Neural cell (in vitro differentiated cells): Measurements from ENCODE around the gene NR4A3.

Source experiments
- EP300 ChIP-seq: fragments of 450-650 bp; conservative IDR thresholded peaks from 2 replicates; pipeline ENCODE4 v1.6.1; 2014; ENCODE audit warnings: antibody characterized with exemption, mild to moderate bottlenecking, moderate library complexity; ENCODE audit not compliant: poor library complexity, severe bottlenecking
- EZH2 ChIP-seq: fragments of 200-600, 300-800 bp; shearing (Covaris generic), sonication (generic); IDR thresholded peaks from 2 replicates; pipeline ENCODE4 v1.6.1; 2014; ENCODE audit warnings: antibody characterized with exemption, low read length, borderline replicate concordance, mild to moderate bottlenecking; ENCODE audit not compliant: insufficient read depth, poor library complexity, severe bottlenecking
- MXI1 ChIP-seq: fragments of 450-650 bp; conservative IDR thresholded peaks from 2 replicates; pipeline ENCODE4 v1.6.1; 2014; ENCODE audit warnings: antibody characterized with exemption, mild to moderate bottlenecking; ENCODE audit not compliant: poor library complexity, severe bottlenecking
- POLR2AphosphoS5 ChIP-seq: IDR thresholded peaks from 2 replicates; pipeline ENCODE4 v1.6.1; 2012
- SMC3 ChIP-seq: fragments of 450-650 bp; conservative IDR thresholded peaks from 2 replicates; pipeline ENCODE4 v1.6.1; 2014; ENCODE audit warnings: antibody characterized with exemption, mild to moderate bottlenecking, moderate library complexity; ENCODE audit not compliant: poor library complexity
- TF ChIP-seq, protein P1 (sequence below): fragments of 450-650 bp; IDR thresholded peaks from 2 replicates; pipeline ENCODE4 v1.5.1; 2014; ENCODE audit warnings: antibody characterized with exemption, mild to moderate bottlenecking, moderate library complexity; ENCODE audit not compliant: poor library complexity, severe bottlenecking
- TF ChIP-seq, protein P2 (sequence below): IDR thresholded peaks from 2 replicates; pipeline ENCODE4 v1.6.1; 2012; ENCODE audit warnings: borderline replicate concordance

GRCh38 chr9:99873531-99873930, 51.8 kb downstream of the NR4A3 start:
- TF ChIP-seq, protein P1, sequence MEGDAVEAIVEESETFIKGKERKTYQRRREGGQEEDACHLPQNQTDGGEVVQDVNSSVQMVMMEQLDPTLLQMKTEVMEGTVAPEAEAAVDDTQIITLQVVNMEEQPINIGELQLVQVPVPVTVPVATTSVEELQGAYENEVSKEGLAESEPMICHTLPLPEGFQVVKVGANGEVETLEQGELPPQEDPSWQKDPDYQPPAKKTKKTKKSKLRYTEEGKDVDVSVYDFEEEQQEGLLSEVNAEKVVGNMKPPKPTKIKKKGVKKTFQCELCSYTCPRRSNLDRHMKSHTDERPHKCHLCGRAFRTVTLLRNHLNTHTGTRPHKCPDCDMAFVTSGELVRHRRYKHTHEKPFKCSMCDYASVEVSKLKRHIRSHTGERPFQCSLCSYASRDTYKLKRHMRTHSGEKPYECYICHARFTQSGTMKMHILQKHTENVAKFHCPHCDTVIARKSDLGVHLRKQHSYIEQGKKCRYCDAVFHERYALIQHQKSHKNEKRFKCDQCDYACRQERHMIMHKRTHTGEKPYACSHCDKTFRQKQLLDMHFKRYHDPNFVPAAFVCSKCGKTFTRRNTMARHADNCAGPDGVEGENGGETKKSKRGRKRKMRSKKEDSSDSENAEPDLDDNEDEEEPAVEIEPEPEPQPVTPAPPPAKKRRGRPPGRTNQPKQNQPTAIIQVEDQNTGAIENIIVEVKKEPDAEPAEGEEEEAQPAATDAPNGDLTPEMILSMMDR, result no peak
- no peak for TF ChIP-seq POLR2AphosphoS5
- TF ChIP-seq EP300, result no peak
- TF ChIP-seq EZH2, result no peak
- TF ChIP-seq, protein P2, sequence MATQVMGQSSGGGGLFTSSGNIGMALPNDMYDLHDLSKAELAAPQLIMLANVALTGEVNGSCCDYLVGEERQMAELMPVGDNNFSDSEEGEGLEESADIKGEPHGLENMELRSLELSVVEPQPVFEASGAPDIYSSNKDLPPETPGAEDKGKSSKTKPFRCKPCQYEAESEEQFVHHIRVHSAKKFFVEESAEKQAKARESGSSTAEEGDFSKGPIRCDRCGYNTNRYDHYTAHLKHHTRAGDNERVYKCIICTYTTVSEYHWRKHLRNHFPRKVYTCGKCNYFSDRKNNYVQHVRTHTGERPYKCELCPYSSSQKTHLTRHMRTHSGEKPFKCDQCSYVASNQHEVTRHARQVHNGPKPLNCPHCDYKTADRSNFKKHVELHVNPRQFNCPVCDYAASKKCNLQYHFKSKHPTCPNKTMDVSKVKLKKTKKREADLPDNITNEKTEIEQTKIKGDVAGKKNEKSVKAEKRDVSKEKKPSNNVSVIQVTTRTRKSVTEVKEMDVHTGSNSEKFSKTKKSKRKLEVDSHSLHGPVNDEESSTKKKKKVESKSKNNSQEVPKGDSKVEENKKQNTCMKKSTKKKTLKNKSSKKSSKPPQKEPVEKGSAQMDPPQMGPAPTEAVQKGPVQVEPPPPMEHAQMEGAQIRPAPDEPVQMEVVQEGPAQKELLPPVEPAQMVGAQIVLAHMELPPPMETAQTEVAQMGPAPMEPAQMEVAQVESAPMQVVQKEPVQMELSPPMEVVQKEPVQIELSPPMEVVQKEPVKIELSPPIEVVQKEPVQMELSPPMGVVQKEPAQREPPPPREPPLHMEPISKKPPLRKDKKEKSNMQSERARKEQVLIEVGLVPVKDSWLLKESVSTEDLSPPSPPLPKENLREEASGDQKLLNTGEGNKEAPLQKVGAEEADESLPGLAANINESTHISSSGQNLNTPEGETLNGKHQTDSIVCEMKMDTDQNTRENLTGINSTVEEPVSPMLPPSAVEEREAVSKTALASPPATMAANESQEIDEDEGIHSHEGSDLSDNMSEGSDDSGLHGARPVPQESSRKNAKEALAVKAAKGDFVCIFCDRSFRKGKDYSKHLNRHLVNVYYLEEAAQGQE, result no peak
- TF ChIP-seq MXI1, result no peak
- no peak for TF ChIP-seq SMC3
